Measurements from ENCODE around the gene FGF6.
"Not testable (repeated sequence)": the region's sequence is repeated elsewhere in the genome, so short reads cannot be mapped to it uniquely, and the experiment has no call there.

FGF6 gene, protein sequence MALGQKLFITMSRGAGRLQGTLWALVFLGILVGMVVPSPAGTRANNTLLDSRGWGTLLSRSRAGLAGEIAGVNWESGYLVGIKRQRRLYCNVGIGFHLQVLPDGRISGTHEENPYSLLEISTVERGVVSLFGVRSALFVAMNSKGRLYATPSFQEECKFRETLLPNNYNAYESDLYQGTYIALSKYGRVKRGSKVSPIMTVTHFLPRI

DNA sequence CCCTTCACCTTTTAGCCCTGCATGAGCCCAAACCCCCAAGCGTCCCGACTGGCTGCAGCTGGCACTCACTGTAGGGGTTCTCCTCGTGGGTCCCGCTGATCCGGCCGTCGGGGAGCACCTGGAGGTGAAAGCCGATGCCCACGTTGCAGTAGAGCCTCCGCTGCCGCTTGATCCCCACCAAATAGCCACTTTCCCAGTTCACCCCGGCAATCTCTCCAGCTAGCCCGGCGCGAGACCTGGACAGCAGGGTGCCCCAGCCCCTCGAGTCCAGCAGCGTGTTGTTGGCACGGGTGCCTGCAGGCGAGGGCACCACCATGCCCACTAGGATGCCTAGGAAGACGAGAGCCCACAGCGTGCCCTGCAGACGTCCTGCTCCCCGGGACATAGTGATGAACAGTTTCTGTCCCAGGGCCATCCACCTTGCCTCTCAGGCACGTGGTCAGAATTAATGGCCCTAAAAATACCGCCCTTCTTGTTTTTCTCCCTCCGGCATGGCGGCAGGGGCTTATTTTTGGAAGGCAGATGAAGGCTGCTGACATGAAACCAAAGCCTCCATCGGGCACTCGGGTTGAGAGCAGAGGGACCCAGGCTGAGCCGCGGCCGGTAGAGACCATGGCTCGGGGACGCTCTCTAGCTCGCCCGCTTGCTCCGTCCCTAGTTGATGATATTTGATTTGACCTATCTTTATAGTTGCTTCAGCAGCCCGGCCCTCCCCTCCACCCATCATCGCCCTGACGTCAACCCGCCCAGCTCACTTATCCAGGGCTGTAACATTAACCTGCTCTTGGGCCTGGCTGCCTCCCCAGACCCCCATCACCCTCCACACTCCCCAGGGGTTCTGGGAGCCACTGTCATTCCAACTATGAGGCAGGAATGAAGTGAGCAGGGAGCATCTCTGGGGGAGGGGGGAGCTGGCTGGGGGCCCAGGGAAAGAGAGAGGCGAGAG, at the start of gene FGF6:
TSS of gene FGF6 (minus strand) at position 660 of the 946 bp plus-strand sequence. CDS start at position 415, 245 bp downstream.
- DNase-seq, result no peak

GRCh38 chr12:4490973-4491372, 45.4 kb upstream of the FGF6 start:
- DNase-seq, result no peak

DNA sequence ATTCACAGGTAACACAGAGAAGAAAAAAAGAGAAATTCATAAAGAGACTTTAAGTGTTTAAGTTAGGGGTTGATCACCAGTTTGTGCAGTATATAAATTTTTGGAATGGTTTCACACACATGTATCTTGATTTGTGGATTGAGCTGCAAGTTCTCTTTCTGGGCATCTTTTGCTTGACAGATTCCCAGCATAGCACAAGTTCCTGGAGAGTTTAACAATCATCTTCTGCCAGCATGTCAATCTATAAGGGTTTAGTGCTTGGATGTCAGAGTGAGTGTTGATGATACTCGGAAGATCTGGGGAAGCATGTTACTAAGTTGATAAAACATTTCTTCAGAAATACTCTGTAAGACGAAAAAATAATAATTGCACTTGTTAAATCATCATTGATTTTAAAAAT, 43.9 kb upstream of the FGF6 start:
- DNase-seq, result no peak

DNA sequence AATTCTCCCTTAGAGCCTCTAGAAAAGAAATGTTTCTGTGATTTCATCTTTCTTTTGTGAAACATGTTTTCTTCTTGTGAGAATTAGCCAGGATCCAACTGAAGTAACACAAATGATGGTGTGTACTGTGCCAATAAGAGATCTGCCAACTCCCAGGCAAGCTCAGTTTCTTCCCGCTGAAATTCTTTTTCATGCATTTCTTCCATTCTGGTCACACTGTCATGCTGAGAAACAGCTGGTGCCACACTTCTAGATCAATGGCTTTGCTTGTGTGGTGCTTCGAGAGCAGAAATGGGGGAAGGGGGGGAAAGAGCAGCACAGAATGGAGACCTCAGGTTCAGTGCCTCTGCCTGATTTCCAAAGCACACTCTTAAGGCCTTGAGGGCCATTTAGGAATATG, 41.4 kb upstream of the FGF6 start:
- DNase-seq, result no peak

GRCh38 chr12:4486049-4486699, 40.6 kb upstream of the FGF6 start:
- no peak for DNase-seq

- DNase-seq, result no peak
Measured at GRCh38 chr12:4483885-4484823, 38.5 kb upstream of the FGF6 start.

- DNase-seq, result no peak
Measured at GRCh38 chr12:4482936-4483335, 37.3 kb upstream of the FGF6 start.

GRCh38 chr12:4478933-4479332, 33.3 kb upstream of the FGF6 start:
- no peak for DNase-seq

- DNase-seq, result no peak
Measured at GRCh38 chr12:4477129-4477528, 31.5 kb upstream of the FGF6 start.

DNA sequence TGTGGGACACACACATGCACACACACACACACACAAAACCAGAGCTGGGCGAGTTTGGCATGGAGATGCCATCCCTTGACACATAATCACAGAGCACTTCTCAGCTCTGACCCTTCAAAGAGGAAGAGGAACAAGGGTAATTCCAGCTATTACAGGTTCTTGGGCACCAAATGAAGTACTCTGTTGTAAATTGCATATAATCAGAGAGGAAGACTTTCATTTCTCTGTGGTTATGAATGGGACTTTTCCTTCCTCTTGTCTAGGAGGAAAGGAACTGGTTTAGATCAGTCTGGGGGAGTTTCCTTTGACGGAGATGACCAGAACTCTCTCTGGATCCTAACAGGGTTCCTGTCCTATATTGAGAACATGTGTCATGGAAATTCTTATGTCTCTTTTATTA, 26.4 kb upstream of the FGF6 start:
- DNase-seq, result no peak

- DNase-seq, result no peak
Measured at GRCh38 chr12:4471256-4471655, 25.6 kb upstream of the FGF6 start.

- no peak for DNase-seq
Measured at GRCh38 chr12:4468994-4469393, 23.4 kb upstream of the FGF6 start.

DNA sequence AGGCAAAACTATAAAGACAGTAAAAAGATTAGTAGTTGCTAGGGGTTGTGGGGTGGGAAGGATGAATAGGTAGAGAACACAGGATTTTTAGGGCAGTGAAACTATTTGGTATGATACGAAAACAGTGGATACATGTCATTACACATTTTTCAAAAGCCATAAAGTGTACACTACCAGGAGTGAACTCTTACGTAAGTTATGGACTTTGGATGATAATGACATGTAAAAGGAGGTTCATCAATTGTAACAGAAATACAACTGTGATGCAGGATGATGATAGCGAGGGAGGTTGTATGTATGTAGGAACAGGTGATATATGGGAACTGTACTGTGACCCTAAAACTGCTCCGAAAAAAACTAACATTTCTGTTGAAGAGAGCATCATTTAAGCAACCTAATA, 15.1 kb upstream of the FGF6 start:
- no peak for DNase-seq

DNA sequence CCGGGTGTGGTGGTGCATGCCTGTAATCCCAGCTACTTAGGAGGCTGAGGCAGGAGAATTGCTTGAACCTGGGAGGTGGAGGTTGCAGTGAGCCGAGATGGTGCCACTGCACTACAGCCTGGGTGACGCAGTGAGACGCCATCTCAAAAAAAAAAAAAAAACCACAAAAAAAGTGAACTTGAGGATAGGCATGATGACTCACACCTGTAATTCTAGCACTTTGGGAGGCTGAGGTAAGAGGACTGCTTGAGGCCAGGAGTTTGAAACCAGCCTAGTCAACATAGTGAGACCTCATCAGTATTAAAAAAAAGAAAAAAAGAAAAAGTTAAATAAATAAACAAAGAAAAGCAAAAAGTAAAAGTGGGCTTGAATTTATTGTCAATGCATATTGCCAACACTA, 10.2 kb upstream of the FGF6 start:
- DNase-seq, result not testable (repeated sequence)

GRCh38 chr12:4454315-4454860, 8.8 kb upstream of the FGF6 start:
- no peak for DNase-seq

- no peak for DNase-seq
Measured at GRCh38 chr12:4451694-4452093, 6.1 kb upstream of the FGF6 start.

GRCh38 chr12:4450551-4451112, 5.0 kb upstream of the FGF6 start:
- no peak for DNase-seq

DNA sequence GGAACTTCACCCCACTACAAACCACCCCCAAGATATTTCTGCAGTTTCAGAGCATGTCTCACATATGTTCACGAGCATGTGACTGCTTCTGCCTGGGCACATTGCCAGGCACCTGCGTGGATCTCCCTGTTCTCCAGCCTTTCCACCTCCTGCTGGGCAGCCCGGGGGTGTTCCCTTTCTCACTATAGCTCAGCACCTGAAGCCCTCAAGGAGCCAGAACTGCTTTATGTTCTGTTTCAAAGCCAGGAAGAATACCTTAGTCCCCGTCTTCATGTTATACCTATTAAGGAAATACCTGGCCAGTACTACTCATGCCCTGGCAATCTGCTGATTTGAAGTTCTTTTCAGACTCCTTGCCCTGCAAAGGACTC, 4.2 kb upstream of the FGF6 start:
- no peak for DNase-seq

DNA sequence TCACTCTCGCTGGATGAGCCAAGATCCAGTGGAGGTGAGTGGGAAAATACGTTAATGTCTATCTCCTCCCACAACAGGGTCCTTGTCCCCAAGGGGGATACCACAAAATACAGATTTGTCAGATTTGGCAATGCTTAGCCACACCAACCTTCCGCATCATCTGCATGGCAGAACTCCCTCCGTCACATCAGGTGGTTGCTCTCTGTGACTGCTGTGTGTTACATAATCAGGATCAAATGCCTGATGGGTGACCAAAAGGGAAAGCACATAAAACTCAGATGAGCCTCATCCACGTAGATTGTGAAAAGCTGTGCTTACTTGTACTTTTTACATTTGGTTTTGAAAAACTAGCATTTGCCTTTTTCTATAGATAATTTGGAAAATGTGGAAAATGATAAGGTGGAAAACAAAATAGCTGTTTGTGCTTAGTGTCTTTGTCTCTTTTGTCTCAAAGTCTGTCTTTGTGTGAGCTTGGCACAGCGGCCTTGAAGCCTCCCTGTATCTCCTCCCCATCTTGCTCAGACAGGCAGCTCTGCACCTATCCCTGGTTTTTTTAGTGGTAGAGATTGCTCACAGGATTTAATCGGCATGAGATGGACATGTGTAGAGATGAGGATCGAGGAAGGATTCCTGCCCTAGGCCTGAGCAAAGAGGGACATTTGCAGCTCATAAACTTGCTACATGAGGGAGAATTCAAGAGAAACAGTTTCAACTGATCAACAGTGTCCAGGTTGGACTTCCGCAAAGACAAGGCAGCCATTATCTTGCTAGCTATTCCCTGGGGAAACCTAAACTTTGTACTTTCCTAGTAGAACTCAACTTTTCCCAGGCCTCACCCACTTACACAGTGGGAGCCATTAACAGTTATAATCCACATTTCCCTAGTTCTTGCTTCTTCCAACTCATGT, 3.6 kb upstream of the FGF6 start:
- DNase-seq, result no peak

DNA sequence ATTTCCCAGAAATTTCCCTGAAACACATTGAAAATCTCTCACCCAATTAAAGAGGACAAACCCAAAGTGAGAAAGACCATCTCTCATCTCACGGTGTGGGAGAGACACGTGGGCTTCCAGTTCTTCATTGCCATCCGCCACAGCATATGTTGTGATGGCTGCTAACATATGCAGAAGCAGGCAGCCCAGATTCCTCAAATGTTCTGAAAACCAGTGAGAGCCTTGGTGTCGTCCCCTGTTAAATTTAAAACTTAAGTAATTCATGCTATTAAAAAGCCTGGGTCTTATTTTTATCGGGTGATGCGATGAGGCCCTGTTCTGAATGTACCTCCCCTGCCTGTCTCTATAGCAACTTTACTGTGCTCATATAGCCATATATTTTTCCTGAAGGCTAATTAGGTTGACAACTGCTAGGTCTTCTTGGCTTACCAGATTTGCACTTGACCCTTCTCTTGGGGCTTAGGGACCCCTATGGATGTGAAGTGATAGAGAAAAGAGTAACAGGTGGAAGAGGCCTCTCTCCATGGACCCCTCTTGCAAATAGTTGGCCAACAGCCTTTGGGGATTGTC, 2.8 kb upstream of the FGF6 start:
- DNase-seq, result no peak

DNA sequence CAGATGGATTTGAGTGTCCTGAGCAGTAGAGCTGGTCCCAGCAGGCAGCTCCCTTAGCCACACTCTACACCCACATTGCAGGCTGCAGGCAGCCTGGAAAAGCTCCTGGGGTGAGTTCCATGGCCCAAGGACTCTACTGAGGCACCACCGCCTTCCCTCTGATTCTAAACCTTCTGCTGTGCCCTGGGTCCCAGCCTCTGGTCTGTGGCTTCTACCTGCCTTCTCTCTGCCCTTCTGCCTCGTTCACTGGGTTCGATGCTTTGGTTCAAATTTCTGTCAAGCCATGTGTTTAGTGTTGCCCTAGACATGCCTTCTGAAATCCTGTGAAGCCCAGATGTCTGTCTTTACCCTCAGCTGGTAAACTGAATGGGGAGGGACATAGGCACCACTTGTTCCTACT, 1.5 kb upstream of the FGF6 start:
- no peak for DNase-seq
